ENCODE data around the gene OPHN1. TPM values are rescaled to one million over a fixed set of nuclear protein-coding genes. Genes with fewer than 3 reads are reported as not detected.

OPHN1 gene
- total RNA-seq, 1 donor from 2014 or later: 5.6 TPM

GRCh38 chrX:68415316-68415715 is 18.0 kb downstream of the OPHN1 start:
- H3K4me3 ChIP-seq: no peak overlapping the region
- no peaks in the 10 kb centered on the region for H3K4me1 ChIP-seq
- intact Hi-C loops (cut with DNase I): no loop called here
- H3K27me3 ChIP-seq: no peaks in the 10 kb centered on the region
- H3K36me3 ChIP-seq: no peaks in the 10 kb centered on the region
- DNase-seq (ENCODE audit: low spot score in 2 of 2): no peak
- H3K27ac ChIP-seq: no peak overlapping the region
- H3K9me3 ChIP-seq: no peaks in the 10 kb centered on the region
- TF ChIP-seq CTCF (IDR thresholded peaks at IDR 0.05): no peak

DNA sequence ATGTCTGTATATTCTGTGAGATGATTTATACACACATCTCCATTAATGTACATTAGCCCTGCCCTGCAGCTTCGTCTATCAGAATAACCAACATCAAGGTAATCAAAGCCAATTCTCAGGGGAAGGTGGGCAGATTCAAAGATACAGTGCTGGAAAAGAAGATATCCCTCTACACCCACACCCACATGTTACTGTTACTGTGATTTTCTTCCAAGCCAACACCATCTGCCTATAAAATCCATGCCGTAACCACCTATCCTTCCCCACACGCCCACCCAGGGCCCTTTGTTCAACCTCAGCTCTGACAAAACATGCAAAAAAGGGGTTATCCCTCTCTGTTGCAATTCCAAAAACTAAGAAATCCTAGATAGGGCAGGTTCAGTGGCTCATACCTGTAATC is 20.0 kb downstream of the OPHN1 start:
- no peak for DNase-seq (ENCODE audit: low spot score in 2 of 2)
- H3K9me3 ChIP-seq: no peaks in the 10 kb centered on the region
- H3K4me1 ChIP-seq: no peaks in the 10 kb centered on the region
- intact Hi-C loops (cut with DNase I): no loop called here
- no peak overlapping the region for H3K27ac ChIP-seq
- H3K4me3 ChIP-seq: no peak overlapping the region
- no peaks in the 10 kb centered on the region for H3K27me3 ChIP-seq
- no peaks in the 10 kb centered on the region for H3K36me3 ChIP-seq
- no peak for TF ChIP-seq CTCF (IDR thresholded peaks at IDR 0.05)

- Histone ChIP-seq H3K27ac (no peak overlapping the region), H3K27me3 (no peaks in the 10 kb centered on the region), H3K9me3 (no peaks in the 10 kb centered on the region), H3K4me1 (no peaks in the 10 kb centered on the region), H3K36me3 (no peaks in the 10 kb centered on the region), H3K4me3 (no peak overlapping the region)
- DNase-seq (ENCODE audit: low spot score in 2 of 2): no peak
- TF ChIP-seq CTCF (IDR thresholded peaks at IDR 0.05): no peak
- intact Hi-C loops (cut with DNase I): no loop called here
These were observed 21.6 kb downstream of the OPHN1 start for GRCh38 chrX:68411729-68412128.

- Histone ChIP-seq H3K27me3 (no peaks in the 10 kb centered on the region), H3K36me3 (no peaks in the 10 kb centered on the region), H3K27ac (no peak overlapping the region), H3K9me3 (no peaks in the 10 kb centered on the region), H3K4me3 (no peak overlapping the region), H3K4me1 (no peaks in the 10 kb centered on the region)
- no peak for TF ChIP-seq CTCF (IDR thresholded peaks at IDR 0.05)
- intact Hi-C loops (cut with DNase I): no loop called here
- no peak for DNase-seq (ENCODE audit: low spot score in 2 of 2)
These were observed 24.1 kb downstream of the OPHN1 start for GRCh38 chrX:68409194-68409593.

GRCh38 chrX:68403522-68403921 is 29.8 kb downstream of the OPHN1 start:
- intact Hi-C loops (cut with DNase I): no loop called here

More at GRCh38 chrX:68403522-68403921, 29.8 kb downstream of the OPHN1 start:
- no peak for TF ChIP-seq CTCF (IDR thresholded peaks at IDR 0.05)
- Histone ChIP-seq H3K36me3 (no peaks in the 10 kb centered on the region), H3K4me1 (no peaks in the 10 kb centered on the region), H3K27me3 (no peaks in the 10 kb centered on the region), H3K9me3 (no peaks in the 10 kb centered on the region), H3K27ac (no peak overlapping the region), H3K4me3 (no peak overlapping the region)
- no peak for DNase-seq (ENCODE audit: low spot score in 2 of 2)
